ENCODE data around the gene ACTMAP.

- TF ChIP-seq CTCF (IDR thresholded peaks at IDR 0.05): no peak
- TF ChIP-seq POLR2A (IDR thresholded peaks at IDR 0.05): no peak
- no peak for TF ChIP-seq EP300 (IDR thresholded peaks at IDR 0.05)
Observed at GRCh38 chr19:40697007-40697406, 53.3 kb downstream of the ACTMAP start.
